OCI-LY3 (cell line): ENCODE data around the gene CYP27A1.

Experiments used
- EZH2phosphoT487 ChIP-seq: fragments of 200-600 bp; shearing (Covaris generic); IDR thresholded peaks from 2 replicates; pipeline ENCODE4 v1.6.1; 2018; ENCODE audit warnings: antibody characterized with exemption, mixed run types, low read depth
- TF ChIP-seq, protein P1 (sequence below): fragments of 200-600, 300-600 bp; sonication (generic); IDR thresholded peaks from 2 replicates; pipeline ENCODE4 v1.5.1; 2014; ENCODE audit warnings: antibody characterized with exemption, low read length, low read depth

DNA sequence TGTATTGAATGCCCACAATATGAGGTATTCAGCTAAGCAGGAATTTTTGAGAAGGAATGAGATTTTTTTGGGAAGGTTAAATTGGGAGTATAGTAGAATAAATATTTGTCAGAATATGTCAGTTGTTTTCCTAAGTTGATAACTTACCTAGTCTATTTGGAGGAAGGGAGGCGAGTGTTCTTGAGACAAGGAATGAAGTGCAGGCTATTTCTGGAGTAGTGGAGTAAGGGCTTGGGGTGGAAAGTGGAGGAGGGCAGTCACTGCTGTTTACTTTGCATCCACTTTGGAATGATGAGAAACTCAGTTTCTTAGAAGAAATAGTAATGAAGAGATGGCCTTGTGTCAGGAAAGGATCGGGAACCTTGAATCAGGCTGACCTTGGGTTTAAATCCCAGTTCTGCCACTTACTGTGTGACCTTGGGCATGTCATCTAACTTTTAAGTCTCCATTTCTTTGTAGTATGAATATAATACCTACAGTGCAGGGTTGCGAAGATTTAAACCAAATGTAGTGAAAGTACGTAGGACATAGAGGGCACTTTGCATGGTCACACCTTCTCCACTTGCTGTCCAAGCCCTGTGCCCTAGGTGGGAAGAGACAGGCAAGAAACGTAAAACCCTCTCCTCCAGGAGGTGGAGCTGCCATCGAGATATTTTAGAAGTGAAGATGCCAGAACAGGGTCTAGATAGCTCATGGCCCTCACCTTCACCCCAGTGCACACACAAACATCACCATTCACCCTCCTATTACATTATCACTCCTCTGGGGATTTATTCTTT is 25.2 kb upstream of the CYP27A1 start:
- TF ChIP-seq, protein P1, sequence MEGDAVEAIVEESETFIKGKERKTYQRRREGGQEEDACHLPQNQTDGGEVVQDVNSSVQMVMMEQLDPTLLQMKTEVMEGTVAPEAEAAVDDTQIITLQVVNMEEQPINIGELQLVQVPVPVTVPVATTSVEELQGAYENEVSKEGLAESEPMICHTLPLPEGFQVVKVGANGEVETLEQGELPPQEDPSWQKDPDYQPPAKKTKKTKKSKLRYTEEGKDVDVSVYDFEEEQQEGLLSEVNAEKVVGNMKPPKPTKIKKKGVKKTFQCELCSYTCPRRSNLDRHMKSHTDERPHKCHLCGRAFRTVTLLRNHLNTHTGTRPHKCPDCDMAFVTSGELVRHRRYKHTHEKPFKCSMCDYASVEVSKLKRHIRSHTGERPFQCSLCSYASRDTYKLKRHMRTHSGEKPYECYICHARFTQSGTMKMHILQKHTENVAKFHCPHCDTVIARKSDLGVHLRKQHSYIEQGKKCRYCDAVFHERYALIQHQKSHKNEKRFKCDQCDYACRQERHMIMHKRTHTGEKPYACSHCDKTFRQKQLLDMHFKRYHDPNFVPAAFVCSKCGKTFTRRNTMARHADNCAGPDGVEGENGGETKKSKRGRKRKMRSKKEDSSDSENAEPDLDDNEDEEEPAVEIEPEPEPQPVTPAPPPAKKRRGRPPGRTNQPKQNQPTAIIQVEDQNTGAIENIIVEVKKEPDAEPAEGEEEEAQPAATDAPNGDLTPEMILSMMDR, result no peak
- TF ChIP-seq EZH2phosphoT487, result no peak
